GM21717 (cell line): ENCODE data around the gene CEP135.
"Not testable (repeated sequence)": the region's sequence is repeated elsewhere in the genome, so short reads cannot be mapped to it uniquely, and the experiment has no call there.

Experiments used
- ATAC-seq: cut with Tn5 transposase; IDR thresholded peaks from one replicate; pipeline ENCODE4 v1.9.1; 2021; ENCODE audit warnings: mild to moderate bottlenecking, moderate library complexity; ENCODE audit not compliant: unreplicated experiment

Gene CEP135

GRCh38 chr4:55948726-55949481 is at the start of gene CEP135:
CEP135 (plus strand) TSS chr4:55948945; CDS start chr4:55952131, 3,186 bp downstream.
- ATAC-seq = peak; percentile 77

- no peak for ATAC-seq
Measured at GRCh38 chr4:55902677-55903076, 46.1 kb upstream of the CEP135 start.

- ATAC-seq = no peak
Measured at GRCh38 chr4:55903577-55903976, 45.2 kb upstream of the CEP135 start.

GRCh38 chr4:55904576-55904975 is 44.2 kb upstream of the CEP135 start:
- ATAC-seq = no peak

GRCh38 chr4:55906323-55906722 is 42.4 kb upstream of the CEP135 start:
- no peak for ATAC-seq

- no peak for ATAC-seq
Measured at GRCh38 chr4:55906989-55907388, 41.8 kb upstream of the CEP135 start.

- no peak for ATAC-seq
Measured at GRCh38 chr4:55907469-55907868, 41.3 kb upstream of the CEP135 start.

- ATAC-seq = no peak
Measured at GRCh38 chr4:55910140-55910539, 38.6 kb upstream of the CEP135 start.

GRCh38 chr4:55912249-55912648 is 36.5 kb upstream of the CEP135 start:
- ATAC-seq = no peak

- no peak for ATAC-seq
Measured at GRCh38 chr4:55920571-55920970, 28.2 kb upstream of the CEP135 start.

GRCh38 chr4:55921093-55921492 is 27.7 kb upstream of the CEP135 start:
- no peak for ATAC-seq

GRCh38 chr4:55925241-55925640 is 23.5 kb upstream of the CEP135 start:
- ATAC-seq = no peak

- no peak for ATAC-seq
Measured at GRCh38 chr4:55926610-55927009, 22.1 kb upstream of the CEP135 start.

- no peak for ATAC-seq
Measured at GRCh38 chr4:55927803-55928437, 20.8 kb upstream of the CEP135 start.

GRCh38 chr4:55928846-55929245 is 19.9 kb upstream of the CEP135 start:
- ATAC-seq = no peak

GRCh38 chr4:55931043-55931442 is 17.7 kb upstream of the CEP135 start:
- no peak for ATAC-seq

- no peak for ATAC-seq
Measured at GRCh38 chr4:55931833-55932232, 16.9 kb upstream of the CEP135 start.

- no peak for ATAC-seq
Measured at GRCh38 chr4:55932511-55932910, 16.2 kb upstream of the CEP135 start.

GRCh38 chr4:55933611-55934010 is 15.1 kb upstream of the CEP135 start:
- no peak for ATAC-seq

GRCh38 chr4:55935907-55936306 is 12.8 kb upstream of the CEP135 start:
- not testable (repeated sequence) for ATAC-seq

- no peak for ATAC-seq
Measured at GRCh38 chr4:55938481-55938880, 10.3 kb upstream of the CEP135 start.

GRCh38 chr4:55939421-55939820 is 9.3 kb upstream of the CEP135 start:
- no peak for ATAC-seq
